OCI-LY1 (cell line): ENCODE measurements around the gene SLC16A3.

Experiments
- H2AFZ ChIP-seq: fragments of 200-600 bp; sonication (generic), shearing (Covaris generic); 2 replicates; pipeline ENCODE4 v1.6.0; 2014; ENCODE audit warnings: antibody characterized with exemption, mild to moderate bottlenecking, low read length
- H3F3A ChIP-seq: fragments of 200-600 bp; sonication (generic), shearing (Covaris generic); 2 replicates; pipeline ENCODE4 v1.6.0; 2014; ENCODE audit warnings: mild to moderate bottlenecking, antibody characterized with exemption, low read length, moderate library complexity; ENCODE audit not compliant: insufficient read depth
- H3K27ac ChIP-seq: fragments of 200-600 bp; sonication (generic); 2 replicates; pipeline ENCODE4 v1.5.1; 2014; ENCODE audit warnings: low read length, mixed run types, mild to moderate bottlenecking, low read depth; ENCODE audit not compliant: poor library complexity, severe bottlenecking
- H3K27me3 ChIP-seq: fragments of 200-600 bp; sonication (generic); 2 replicates; pipeline ENCODE4 v1.6.0; 2014; ENCODE audit warnings: antibody characterized with exemption, mild to moderate bottlenecking, low read length, moderate library complexity; ENCODE audit not compliant: insufficient read depth
- H3K36me3 ChIP-seq: fragments of 200-600 bp; sonication (generic); 2 replicates; pipeline ENCODE4 v1.6.1; 2014; ENCODE audit warnings: mild to moderate bottlenecking, antibody characterized with exemption, low read length, moderate library complexity, mixed read lengths; ENCODE audit not compliant: insufficient read depth
- H3K4me1 ChIP-seq: fragments of 200-600 bp; sonication (generic); 2 replicates; pipeline ENCODE4 v1.5.1; 2014; ENCODE audit warnings: mild to moderate bottlenecking, low read length, moderate library complexity; ENCODE audit not compliant: insufficient read depth, severe bottlenecking
- H3K4me2 ChIP-seq: fragments of 200-600 bp; sonication (generic), shearing (Covaris generic); 2 replicates; pipeline ENCODE4 v1.6.1; 2014; ENCODE audit warnings: low read length
- H3K4me3 ChIP-seq: fragments of 200-600 bp; sonication (generic); 2 replicates; pipeline ENCODE4 v1.5.1; 2014; ENCODE audit warnings: low read length, low read depth, mild to moderate bottlenecking, mixed read lengths; ENCODE audit not compliant: poor library complexity, severe bottlenecking
- H3K79me2 ChIP-seq: fragments of 200-600 bp; shearing (Covaris generic); 2 replicates; pipeline ENCODE4 v1.6.1; 2016; ENCODE audit warnings: mixed run types, low read length, mixed read lengths; ENCODE audit not compliant: insufficient read depth
- H3K9ac ChIP-seq: fragments of 200-600 bp; sonication (generic), shearing (Covaris generic); 2 replicates; pipeline ENCODE4 v1.6.1; 2014; ENCODE audit warnings: mild to moderate bottlenecking, low read length, mixed read lengths
- H3K9me2 ChIP-seq: fragments of 200-600 bp; sonication (generic), shearing (Covaris generic); 2 replicates; pipeline ENCODE4 v1.6.1; 2014; ENCODE audit warnings: low read depth, mild to moderate bottlenecking, low read length, mixed read lengths
- H3K9me3 ChIP-seq: fragments of 200-600 bp; shearing (Covaris generic); 2 replicates; pipeline ENCODE4 v1.6.1; 2014; ENCODE audit warnings: low read length, mixed read lengths
- H4K20me1 ChIP-seq: fragments of 200-600 bp; sonication (generic), shearing (Covaris generic); 2 replicates; pipeline ENCODE4 v1.6.0; 2016; ENCODE audit warnings: mild to moderate bottlenecking, low read length; ENCODE audit not compliant: insufficient read depth
- EZH2 ChIP-seq: fragments of 200-600 bp; sonication (generic), shearing (Covaris generic); IDR thresholded peaks from 2 replicates; pipeline ENCODE4 v1.8.0; 2017; ENCODE audit warnings: borderline replicate concordance, mixed run types, mild to moderate bottlenecking, antibody characterized with exemption, low read length, moderate library complexity, mixed read lengths
- TF ChIP-seq, protein P1 (sequence below): fragments of 200-600 bp; sonication (generic), shearing (Covaris generic); IDR thresholded peaks from 2 replicates; pipeline ENCODE4 v1.5.1; 2017; ENCODE audit warnings: mild to moderate bottlenecking, antibody characterized with exemption, low read length, moderate library complexity, mixed read lengths

The SLC16A3 gene

GRCh38 chr17:82239401-82239925 lies 10.6 kb downstream of the SLC16A3 start:
- TF ChIP-seq, protein P1, sequence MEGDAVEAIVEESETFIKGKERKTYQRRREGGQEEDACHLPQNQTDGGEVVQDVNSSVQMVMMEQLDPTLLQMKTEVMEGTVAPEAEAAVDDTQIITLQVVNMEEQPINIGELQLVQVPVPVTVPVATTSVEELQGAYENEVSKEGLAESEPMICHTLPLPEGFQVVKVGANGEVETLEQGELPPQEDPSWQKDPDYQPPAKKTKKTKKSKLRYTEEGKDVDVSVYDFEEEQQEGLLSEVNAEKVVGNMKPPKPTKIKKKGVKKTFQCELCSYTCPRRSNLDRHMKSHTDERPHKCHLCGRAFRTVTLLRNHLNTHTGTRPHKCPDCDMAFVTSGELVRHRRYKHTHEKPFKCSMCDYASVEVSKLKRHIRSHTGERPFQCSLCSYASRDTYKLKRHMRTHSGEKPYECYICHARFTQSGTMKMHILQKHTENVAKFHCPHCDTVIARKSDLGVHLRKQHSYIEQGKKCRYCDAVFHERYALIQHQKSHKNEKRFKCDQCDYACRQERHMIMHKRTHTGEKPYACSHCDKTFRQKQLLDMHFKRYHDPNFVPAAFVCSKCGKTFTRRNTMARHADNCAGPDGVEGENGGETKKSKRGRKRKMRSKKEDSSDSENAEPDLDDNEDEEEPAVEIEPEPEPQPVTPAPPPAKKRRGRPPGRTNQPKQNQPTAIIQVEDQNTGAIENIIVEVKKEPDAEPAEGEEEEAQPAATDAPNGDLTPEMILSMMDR, result no peak
- no peak for TF ChIP-seq EZH2
- Histone ChIP-seq H4K20me1 (no peaks in the 10 kb centered on the region), H3K36me3 (peaks cover 33% of the 10 kb centered on the region), H3K9me3 (no peaks in the 10 kb centered on the region), H2AFZ (no peak overlapping the region), H3K27me3 (peaks cover 7% of the 10 kb centered on the region; the same call in 1 of the 2 replicates), H3F3A (no peaks in the 10 kb centered on the region), H3K27ac (no peak overlapping the region), H3K4me3 (no peak overlapping the region), H3K9me2 (no peaks in the 10 kb centered on the region), H3K9ac (no peak overlapping the region), H3K79me2 (no peaks in the 10 kb centered on the region), H3K4me1 (no peaks in the 10 kb centered on the region), H3K4me2 (no peak overlapping the region)

DNA sequence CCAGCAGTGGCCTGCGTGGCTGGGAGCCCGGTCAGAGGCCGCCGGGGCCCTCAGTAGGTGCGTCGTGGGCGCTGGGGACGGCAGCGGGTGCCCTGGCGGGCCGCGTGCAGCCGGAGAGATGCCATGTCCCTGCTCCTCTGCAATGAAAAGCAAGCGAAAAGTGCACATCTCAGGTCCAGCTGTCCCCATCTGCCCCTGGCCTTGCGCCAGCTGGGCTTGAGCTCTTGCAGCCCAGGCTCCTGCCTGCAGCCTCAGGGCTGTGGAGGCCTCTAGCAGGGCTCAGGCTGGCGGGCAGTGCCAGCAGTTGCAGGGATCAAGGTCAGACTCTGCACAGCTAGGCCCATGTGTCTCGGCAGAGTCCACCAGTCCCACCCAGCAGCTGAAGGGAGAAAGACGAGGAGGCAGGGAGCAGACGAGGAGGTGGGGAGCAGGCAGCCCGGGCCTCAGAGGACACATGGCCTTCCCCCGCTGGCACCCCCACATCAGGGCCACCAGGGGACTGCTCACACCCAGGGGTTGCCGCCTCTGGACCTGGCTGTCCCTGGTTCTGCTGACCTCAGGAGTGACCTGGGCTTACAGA lies 11.2 kb downstream of the SLC16A3 start:
- no peaks in the 10 kb centered on the region for H4K20me1 ChIP-seq
- H3K4me1 ChIP-seq, result no peaks in the 10 kb centered on the region
- H3K9ac ChIP-seq, result no peak overlapping the region
- TF ChIP-seq, protein P1, result no peak
- no peak for TF ChIP-seq EZH2
- H3K27me3 ChIP-seq, result peaks cover 7% of the 10 kb centered on the region; the same call in 1 of the 2 replicates
- no peak overlapping the region for H3K27ac ChIP-seq
- H3F3A ChIP-seq, result no peaks in the 10 kb centered on the region
- no peak overlapping the region for H3K4me2 ChIP-seq
- no peaks in the 10 kb centered on the region for H3K79me2 ChIP-seq
- H3K9me3 ChIP-seq, result no peaks in the 10 kb centered on the region
- no peaks in the 10 kb centered on the region for H3K9me2 ChIP-seq
- no peak overlapping the region for H3K4me3 ChIP-seq
- H3K36me3 ChIP-seq, result peaks cover 39% of the 10 kb centered on the region
- H2AFZ ChIP-seq, result no peak overlapping the region

DNA sequence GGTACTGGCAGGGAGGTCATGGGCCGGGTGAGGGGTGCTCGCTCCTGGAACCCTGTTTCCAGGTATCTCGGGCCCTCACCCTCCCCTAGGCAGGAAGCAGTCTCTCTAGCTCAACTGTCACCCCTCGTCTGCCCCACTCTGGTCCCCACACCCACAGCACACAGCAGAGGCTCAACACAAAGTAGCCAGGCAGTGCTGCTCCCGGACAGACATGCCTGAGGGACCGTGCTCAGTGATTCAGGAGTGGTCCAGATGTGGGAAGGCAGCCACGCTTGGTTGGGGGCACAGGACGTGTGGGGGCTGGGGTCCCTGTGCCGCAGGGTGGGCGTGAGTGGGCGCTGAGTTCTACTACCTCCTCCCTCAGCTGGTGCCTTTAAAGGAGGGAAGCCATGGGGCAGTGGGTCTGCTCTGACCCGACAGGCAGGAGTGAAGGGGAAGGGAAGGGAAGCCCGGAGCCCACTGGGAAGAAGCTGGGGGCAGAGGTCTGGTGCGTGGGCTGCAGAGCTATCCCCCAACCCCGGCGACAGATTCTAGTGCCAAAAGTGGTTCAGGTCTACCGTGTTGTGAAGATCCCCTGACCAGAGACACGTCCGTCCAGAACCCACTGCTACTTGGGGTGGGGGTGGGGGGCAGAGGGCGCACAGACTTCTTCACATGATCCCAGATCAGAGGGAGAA lies 11.8 kb downstream of the SLC16A3 start:
- Histone ChIP-seq H3K36me3 (peaks cover 45% of the 10 kb centered on the region), H3K79me2 (no peaks in the 10 kb centered on the region), H3K4me1 (no peaks in the 10 kb centered on the region), H3K4me2 (no peak overlapping the region), H3K9me3 (no peaks in the 10 kb centered on the region), H3F3A (no peaks in the 10 kb centered on the region), H2AFZ (no peak overlapping the region), H3K9me2 (no peaks in the 10 kb centered on the region), H4K20me1 (no peaks in the 10 kb centered on the region), H3K4me3 (no peak overlapping the region), H3K27ac (no peak overlapping the region), H3K9ac (no peak overlapping the region), H3K27me3 (peaks cover 5% of the 10 kb centered on the region; the same call in 1 of the 2 replicates)
- no peak for TF ChIP-seq EZH2
- TF ChIP-seq, protein P1, result no peak
